IPS-11a (cell line): ENCODE data around the gene TSC22D2.

ENCODE experiments used
- H3K4me3 ChIP-seq: one replicate; pipeline ENCODE4 v1.5.1; 2013; ENCODE audit warnings: low read depth, low read length, control low read depth

The TSC22D2 gene

DNA sequence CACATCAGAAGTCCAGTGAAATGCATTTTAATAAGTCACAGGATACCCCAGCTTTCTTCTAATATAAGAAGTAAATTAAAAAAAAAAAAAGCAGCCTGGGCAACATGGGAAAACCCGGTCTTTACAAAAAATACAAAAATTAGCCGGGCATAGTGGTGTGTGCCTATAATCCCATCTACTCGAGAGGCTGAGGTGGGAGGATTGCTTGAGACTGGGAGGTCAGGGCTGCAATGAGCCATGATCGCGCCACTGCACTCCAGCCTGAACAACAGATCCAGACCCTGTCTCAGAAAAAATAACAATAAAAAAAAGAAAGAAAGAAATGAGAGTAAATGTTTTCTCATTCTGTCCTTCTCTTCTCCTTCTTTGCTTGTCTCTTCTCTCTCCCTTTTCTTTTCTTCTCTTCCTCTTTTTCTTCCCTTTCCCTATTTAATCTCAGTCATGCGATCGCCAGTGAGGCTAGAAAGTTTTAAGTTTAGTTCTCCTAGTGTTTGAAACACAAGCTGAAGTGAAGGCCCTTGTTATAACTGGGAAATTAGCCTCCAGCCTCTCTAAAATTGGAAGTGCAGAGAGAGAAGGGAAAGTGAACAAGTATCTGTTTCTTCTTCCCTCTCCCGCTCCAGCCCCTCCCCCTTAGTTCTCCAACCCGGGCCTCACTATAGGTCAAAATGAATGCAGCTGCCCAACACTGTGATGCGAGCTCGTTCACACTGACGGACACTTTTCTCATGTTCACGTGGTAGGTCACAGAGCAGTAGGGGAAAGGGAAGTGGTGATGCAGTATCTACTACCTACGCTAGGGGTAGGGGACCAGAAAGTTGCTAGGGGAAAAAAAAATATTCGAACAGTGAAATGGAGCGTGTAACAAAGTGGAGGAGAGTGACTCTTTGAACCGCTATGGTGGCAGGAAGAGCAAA lies 23.5 kb upstream of the TSC22D2 start:
- no peak overlapping the region for H3K4me3 ChIP-seq

DNA sequence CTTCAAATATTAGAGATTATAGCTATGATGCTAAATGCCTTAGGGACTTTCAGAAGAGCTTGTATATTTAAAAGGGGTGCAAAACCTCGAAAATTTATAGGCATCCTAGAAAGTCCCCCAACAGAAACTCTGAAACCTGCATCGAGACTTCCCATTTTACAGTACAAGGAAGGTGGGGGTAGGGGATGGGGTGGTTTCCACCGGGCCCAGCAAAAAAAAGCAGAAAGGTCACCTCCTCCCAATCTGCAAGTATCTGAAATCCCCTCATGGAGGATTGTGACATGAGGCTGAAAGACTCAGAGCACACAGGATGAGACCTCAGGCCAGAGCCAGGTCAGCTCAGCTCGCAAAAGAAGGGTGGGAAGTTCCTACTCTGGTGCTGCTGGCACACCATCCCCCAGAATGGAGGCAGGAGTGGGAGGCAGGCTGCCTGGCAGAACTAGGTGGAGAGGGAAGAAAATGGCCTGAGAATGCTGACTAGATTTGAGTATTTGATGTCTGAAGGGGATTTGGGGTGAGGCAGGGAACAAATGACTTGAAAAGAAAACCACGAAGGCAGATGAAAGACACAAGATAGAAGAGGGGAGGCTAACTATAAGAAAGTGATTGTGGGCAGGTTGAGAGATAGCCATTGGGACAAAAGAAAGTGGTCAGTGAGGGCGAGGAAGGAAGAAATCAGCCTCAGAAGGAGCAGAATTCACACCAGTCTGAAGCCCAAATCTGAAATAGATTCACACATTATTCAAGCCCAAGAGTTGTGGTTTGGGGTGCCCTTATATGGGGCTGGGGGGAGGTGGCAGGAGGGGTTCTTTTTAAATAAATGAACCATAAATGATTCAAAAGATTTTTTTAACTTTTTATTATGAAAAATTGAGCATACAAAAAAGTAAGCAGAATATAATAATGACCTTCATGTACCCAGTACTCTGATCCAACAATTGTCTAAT lies 22.5 kb upstream of the TSC22D2 start:
- no peak overlapping the region for H3K4me3 ChIP-seq

DNA sequence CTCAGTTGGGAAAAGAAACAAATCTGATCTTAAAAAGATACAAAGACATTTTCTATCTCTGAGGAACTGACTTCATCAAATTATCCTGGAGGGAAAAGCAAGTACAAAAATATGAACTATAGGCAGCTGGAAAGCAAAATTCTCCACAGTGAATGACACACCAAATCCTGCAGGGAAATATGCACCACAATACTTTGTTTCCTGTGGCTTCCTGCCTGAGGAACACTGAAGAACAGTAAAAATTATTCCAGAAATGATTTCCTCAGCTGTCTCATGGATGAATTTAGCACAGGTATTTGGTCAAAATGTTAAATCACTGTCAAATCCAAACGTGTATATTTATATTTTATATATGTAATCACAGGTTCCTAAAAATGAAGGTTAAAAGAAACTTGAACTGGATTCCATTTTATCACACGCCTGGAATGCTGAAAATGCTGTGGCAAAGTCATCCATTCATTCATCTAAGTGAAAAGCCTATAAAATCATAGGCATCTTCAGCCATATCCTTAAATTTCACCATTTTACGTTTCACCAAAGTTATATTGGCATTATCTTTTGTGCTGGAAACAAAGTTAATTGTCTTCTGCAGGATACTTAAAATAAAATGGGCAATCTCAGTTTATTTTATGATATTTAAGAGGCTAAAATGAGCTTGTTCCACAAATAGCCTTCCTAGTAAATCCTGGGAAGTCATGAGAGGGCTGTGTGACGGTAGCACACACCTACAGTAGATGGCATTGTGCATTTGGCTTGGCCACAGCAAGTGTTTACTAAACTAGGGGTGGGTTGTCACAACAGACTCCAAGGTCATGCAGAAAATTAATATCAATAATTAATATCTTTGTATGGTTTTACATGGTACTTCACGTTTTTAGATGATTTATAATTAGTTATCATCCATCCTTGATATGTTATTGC lies 19.3 kb upstream of the TSC22D2 start:
- H3K4me3 ChIP-seq: no peak overlapping the region

DNA sequence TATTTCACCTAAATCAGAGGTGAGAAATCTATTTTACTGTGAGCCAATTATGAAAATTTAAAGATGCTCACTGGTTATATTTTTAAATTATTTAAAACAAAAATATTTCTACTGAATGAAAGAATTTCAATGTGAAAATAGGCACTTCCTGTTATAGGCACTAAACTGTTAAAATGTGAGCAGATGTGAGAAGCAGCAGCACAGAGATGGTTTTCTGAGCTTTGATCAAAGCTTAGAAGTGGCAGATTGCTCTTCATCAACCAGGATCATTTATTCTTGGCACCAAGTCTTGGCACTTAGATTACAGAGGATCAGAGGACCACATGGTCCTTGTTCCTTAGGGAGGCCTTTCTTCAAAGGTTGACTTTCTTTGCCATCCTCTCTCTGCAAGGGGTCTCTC lies 18.0 kb upstream of the TSC22D2 start:
- no peak overlapping the region for H3K4me3 ChIP-seq

DNA sequence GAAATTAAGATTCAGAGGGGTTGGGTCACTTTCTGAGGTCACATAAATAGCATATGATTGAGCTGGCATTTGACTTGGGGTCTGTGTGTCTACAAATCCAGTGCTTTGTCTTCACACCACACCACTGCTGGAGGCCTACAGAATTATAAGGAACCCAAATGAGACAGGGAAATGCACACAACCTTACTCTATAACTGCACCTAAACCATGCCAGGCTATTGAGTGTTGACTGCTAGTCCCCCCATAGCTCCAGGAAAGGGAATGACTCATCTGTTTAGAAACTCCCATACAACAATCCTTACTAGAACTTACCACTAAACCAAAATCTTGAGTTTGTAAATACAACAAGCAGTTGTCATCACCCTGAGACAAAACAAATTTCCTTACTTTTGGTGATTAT lies 16.9 kb upstream of the TSC22D2 start:
- H3K4me3 ChIP-seq: no peak overlapping the region

DNA sequence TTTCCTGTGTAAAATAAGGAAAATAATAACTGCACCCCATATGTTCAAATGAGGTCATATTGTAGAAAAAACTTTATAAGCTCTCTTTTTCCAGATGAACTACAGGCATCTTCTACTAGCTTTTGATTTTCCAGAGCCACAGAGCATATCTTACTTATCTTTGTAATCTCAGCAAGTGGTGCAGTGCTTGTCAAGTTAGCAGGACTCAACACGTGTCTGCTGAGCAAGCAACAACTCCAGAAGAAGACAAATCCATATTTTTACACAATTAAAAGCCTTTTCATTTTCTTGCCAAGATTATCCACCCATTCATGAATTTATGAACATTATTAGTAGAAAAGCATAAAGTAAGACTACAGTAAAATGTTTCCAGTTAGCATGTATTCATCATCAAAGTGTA lies 14.4 kb upstream of the TSC22D2 start:
- no peak overlapping the region for H3K4me3 ChIP-seq

DNA sequence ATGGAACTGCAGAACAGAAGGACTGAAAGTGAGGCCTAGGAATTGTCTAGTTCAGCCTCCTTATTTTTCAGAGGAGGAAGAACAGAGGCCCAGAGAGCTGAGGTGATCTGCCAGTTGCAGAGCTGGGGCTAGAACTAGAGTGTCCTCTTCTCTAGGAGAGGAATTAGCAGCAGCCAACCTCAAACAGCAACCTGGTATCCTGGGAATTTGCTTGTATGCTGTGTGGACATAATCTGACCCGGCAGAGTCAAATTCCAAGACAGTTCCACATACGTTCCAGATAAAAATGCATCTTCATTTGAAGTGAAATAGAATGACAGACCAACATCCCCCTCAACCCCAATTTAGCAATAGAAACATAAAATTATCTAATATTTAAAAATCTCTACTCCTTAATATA lies 13.5 kb upstream of the TSC22D2 start:
- no peak overlapping the region for H3K4me3 ChIP-seq

DNA sequence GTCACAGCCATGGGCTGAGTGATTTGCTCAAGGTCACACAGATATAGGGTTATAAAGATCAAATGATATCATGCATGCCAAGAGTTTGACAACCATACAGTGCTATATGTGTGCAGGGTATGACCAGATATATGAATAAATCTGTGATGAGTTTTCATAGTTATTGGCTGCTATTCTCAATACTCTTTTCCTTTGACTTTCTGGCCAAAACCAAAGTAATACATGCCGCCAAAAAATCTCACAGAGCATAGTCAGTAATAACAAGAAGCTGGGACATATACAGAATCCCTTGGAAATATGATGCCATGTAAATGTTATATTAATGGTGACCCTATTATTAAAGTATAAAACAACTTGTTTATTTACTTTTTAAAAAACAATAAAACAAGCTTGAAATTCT lies 11.6 kb upstream of the TSC22D2 start:
- no peak overlapping the region for H3K4me3 ChIP-seq

DNA sequence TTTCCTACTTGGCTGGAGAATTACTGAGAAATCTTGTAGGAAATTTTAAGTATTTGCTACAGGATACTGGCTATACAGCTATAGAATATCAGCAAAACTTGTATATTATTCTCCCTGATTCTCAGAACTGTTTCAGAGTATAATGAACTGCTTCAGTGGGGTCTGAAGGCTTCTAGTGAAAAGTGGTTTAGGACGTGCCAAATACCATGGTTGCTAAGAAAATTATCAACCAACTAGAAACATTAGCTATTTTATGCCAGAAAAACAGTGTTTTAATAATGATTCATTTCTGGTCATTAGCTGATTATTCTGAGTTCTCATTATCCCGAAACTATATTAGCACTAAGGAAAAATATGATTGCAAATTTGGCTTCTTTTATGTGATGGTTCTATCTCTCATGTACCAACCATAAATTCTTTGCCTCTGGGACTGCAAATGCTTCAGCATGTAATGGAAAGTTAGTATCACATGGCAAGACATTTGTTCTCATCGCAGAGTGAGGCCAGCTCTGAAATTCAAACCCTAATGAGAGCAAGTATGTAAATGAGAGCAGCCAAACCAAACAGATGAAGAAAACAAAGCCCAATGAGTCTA lies 11.0 kb upstream of the TSC22D2 start:
- H3K4me3 ChIP-seq: no peak overlapping the region

DNA sequence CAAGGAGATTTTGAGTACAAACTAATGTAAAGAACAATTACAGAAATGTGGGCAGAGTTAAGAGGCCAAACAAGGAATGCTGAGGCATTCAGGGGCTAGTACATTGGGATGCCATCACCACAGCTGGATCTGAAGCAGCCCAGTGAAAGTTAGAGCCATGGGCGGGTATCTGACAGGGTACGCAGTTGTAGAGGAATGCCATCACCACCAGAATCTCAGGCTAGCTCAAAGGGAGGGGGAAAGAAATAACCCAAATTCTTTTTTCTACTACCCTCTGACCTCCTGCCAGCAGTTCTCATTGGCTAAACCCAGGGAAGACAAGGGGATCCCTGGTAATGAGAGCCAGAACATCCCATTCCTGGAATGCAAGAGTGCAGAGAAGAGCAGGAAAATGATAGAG lies 9.0 kb upstream of the TSC22D2 start:
- no peak overlapping the region for H3K4me3 ChIP-seq

DNA sequence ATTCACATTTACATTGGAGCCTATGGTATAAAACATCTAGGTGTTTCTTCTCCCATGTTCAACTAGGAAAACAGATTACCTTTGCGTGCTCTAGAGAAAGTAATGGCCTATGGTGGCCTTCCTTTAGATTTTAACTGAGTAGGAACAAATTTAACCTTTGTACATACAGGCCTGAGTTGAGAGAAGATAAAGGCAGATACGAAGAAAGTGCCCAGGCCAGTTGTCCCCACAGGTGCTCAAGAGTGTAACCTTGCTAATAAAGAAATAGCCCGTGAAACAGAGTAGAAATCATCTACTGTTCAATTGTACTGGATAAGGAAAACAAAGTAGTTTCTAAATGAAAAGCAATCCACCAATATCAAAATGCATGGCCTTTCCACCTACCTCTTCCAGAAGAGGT lies 6.8 kb upstream of the TSC22D2 start:
- H3K4me3 ChIP-seq: no peak overlapping the region

DNA sequence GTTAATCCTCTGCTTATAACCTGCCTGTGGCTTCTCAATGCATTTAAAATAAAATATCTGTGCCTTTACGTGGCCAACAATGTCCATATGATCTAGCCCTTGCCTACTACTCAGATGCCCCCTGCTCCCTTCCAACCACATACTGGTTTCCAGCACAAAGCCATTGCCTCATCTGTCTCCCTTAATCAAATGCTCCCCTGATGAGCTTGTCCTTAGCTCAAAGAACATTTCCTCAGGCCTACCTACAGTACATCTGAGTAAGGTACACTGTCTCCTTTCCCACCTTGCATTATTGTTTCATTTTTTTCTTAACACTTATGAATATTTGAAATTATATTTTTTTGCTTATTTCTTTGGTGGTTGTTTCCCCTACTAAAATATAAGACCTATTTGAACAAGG lies 5.9 kb upstream of the TSC22D2 start:
- H3K4me3 ChIP-seq: no peak overlapping the region

DNA sequence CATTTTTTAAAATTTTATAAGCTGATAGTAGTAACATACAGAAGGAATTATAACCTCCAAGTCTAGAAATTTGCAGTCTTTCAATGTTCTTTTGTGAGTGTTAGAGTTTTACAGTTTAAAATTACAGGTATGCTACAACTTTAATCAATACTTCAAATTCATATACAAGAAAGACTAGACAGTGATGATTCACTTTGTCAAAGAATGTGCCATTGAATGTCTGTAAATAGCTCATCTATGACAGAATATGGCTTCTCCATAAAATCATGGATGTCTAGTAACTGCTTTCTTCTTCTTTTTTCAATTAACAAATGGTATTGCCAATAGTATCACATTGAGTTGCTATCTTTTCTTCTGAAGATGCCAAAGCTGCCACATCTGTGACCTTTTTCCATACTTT lies 4.1 kb upstream of the TSC22D2 start:
- no peak overlapping the region for H3K4me3 ChIP-seq

DNA sequence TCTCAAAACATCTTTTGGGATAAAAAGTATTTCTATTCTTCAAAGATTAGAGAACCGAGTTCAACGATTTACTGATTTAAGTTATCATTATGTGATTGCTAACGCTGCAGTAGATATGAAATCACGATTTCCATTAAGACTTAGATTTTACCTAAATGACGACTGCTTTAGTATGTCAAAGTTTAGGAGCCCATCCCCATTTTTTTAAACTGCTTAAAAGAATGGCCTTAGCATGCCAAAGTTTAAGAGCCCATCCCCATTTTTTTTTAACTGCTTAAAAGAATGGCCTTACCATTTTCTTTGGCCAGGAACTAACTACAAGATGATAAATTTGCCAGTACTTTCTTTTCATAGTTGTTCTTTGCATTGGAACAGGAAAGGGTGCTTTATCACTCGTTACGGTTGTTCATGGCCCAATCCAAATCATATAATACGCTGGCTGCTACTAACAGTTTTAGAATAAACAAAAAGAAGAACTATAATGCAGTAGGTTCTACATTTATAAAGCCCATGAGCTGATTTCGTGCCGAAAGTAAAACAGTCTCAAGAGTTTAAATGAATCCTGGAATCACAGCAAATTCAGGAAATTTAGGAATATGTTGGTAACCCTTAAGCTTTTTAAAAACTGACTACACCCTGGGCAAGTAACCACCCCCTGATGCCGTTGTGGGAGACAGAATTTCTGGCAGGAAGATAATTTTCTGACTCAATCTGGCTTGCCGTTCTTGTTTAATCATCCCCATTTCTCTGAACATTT lies 869 bp upstream of the TSC22D2 start:
- H3K4me3 ChIP-seq: peak overlapping the region; percentile 42

DNA sequence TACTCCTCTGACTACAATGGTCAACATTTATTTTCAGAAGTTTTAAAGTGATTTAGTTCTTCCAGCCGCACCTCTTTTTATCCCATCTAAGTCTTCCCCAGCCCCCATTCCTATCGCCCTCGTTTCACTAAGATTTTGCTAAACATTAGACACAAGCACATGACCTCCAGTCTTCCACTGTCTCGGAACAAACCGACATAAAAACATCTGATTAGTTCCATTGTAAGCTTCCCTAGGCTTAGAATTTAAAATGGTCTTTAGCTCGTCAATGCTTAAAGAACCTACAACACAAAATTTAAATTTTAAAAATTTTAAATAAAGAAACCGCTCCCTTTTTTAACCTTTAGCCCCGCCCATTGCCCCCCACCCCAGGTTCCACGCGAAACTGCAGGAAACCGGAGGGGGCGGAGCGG lies 284 bp upstream of the TSC22D2 start:
- peak overlapping the region; percentile 89 for H3K4me3 ChIP-seq

DNA sequence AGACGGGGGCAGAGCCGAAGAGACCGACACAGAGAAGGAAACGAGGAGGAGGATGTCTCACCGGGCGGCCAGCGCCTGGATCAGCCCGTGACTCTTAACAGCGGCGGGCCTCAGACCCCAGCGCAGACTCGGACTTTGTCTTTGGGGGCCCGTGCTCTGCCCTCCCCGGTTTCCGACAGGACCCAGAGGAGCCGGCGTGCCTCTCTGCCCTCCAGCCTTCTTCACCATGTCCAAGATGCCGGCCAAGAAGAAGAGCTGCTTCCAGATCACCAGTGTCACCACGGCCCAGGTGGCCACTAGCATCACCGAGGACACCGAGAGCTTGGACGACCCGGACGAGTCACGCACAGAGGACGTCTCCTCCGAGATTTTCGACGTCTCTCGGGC lies 1.0 kb downstream of the TSC22D2 start:
- peak overlapping the region; percentile 89 for H3K4me3 ChIP-seq

DNA sequence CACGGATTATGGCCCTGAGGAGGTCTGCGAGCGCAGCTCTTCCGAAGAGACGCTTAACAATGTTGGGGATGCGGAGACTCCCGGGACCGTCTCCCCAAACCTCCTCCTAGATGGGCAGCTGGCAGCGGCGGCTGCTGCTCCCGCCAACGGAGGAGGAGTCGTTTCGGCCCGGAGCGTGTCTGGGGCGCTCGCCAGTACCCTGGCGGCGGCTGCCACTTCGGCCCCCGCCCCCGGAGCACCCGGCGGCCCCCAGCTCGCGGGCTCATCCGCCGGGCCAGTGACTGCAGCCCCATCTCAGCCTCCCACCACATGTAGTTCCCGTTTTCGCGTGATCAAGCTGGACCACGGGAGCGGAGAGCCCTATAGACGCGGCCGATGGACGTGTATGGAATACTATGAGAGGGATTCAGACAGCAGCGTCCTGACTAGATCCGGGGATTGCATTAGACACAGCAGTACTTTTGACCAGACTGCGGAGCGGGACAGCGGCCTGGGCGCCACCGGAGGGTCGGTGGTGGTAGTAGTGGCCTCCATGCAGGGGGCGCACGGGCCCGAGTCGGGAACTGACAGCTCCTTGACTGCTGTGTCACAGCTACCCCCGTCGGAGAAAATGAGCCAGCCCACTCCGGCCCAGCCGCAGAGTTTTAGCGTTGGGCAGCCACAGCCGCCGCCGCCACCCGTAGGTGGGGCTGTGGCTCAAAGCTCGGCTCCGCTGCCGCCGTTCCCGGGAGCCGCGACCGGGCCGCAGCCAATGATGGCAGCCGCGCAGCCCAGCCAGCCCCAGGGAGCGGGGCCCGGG lies 1.6 kb downstream of the TSC22D2 start:
- H3K4me3 ChIP-seq: peak overlapping the region; percentile 89

DNA sequence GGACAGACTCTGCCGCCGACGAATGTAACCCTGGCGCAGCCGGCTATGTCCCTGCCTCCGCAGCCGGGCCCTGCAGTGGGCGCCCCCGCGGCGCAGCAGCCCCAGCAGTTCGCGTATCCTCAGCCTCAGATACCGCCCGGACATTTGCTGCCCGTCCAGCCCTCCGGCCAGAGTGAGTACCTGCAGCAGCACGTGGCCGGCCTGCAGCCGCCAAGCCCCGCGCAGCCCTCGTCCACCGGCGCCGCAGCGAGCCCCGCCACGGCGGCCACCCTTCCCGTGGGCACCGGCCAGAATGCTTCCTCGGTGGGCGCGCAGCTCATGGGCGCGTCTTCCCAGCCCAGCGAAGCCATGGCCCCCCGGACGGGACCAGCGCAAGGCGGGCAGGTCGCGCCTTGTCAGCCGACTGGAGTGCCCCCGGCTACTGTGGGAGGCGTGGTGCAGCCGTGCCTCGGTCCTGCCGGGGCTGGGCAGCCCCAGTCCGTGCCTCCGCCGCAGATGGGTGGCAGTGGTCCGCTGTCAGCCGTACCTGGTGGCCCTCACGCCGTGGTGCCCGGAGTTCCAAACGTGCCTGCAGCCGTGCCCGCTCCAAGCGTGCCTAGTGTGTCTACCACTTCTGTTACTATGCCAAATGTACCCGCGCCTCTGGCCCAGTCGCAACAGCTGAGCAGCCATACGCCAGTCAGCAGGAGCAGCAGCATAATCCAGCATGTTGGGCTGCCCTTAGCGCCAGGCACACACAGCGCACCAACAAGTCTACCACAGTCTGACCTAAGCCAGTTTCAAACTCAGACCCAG lies 2.4 kb downstream of the TSC22D2 start:
- H3K4me3 ChIP-seq: peak overlapping the region; percentile 89
